T follicular helper cell (primary cell): Measurements from ENCODE around the gene TENT5C.

ENCODE experiments used
- DNase-seq: peaks from one replicate; pipeline ENCODE4 v3.0.0-alpha.2; 2020; ENCODE audit warnings: low read depth

TENT5C gene

DNA sequence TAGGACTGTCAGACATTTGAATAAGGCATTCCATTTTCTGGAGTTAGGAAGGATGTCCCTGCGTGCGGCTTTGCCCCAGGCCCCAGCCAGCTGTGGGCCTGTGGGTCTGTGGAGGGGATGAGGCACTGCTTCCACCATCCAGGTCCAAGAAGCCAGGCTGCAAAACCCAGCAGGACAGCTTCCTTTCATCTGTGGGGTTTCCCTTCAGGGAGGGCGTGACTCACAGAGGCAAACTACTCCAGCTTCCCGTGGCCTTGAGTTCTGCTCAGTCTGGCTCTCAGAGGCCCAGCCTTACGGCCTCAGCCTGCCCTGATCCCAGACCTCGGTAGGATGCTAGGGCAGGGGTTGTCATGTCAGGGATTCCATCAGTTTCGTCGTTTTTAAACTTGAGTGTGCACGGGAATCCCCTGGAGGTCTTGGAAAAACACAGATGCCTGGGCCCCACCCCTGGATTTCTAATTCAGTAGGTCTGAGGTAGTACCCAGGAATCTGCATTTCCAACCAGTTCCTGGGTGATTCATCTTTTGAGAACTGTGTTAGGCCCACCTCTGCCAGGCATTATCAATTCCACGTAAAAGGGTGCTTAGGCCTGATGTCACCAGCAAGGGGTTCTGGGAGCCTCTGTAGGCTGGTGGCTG is 32.3 kb upstream of the TENT5C start:
- DNase-seq: no peak

DNA sequence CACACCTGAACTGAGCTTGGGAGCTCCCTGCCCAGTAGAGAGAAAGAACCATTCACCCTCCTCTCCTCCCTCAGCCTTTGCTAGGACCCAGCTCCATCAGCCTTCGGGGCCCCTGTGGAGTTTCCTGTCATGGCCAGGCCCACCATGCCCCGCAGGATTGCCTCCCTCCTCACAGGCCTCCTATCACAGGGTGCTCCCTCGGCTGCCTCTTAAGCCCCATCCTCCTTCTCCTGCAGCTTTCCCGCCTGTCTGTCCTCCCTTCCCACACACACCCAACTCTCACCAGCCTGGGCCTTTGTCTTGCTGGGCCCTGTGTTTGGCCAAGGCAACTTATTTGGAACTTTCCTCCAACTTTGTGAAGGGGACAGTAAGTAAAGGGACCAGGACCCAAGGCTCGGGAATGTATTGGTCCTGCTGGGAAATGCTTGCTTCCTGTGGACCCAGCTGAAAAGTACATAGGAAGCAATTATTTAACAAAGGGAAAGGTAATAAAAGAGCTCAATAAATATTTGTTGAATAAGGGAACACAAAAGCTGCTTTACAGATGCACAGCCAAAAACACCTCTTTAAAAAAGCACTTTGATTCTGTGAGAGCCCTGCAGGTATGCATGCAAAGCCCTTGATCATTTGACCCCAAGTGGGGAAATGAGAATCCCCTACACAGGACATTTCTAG is 31.6 kb upstream of the TENT5C start:
- no peak for DNase-seq

- DNase-seq: no peak
Measured at GRCh38 chr1:117575586-117576225, 30.1 kb upstream of the TENT5C start.

GRCh38 chr1:117576236-117576635 is 29.6 kb upstream of the TENT5C start:
- DNase-seq: no peak

- DNase-seq: no peak
Measured at GRCh38 chr1:117577191-117577885, 28.5 kb upstream of the TENT5C start.

GRCh38 chr1:117578466-117578865 is 27.4 kb upstream of the TENT5C start:
- no peak for DNase-seq

DNA sequence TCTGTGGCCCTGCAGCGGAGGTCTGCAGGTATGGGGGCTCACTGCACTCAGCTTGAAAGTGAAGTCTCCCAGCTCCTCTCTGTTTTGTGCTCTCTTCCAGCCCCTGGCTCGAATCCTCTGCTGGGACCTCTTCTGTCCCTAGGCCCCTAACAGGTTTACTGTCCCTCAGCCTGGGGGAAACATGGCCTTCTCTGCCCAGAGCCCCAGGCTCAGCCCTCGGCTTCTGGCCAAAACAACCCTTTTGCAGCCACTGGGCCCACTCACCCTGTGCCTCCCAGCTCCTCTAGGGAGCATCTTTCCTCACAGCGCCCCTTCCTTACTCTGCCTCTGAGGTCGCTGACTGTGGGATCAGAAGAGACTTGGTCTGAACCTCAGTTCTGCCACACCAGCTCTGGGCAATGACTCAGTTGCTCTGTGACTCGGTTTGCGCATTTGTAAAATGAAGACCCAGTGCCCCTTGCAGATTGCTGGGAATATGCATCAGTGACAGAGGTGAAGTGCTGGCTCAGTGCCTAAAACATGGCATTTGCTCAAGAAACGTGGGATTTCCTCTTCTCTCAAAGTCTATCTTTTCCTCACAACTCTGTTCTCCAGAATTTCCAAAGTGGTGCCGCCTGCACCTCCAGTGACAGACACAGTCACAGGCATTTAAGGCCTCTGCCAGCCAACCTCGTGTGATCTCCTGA is 26.5 kb upstream of the TENT5C start:
- DNase-seq: no peak

DNA sequence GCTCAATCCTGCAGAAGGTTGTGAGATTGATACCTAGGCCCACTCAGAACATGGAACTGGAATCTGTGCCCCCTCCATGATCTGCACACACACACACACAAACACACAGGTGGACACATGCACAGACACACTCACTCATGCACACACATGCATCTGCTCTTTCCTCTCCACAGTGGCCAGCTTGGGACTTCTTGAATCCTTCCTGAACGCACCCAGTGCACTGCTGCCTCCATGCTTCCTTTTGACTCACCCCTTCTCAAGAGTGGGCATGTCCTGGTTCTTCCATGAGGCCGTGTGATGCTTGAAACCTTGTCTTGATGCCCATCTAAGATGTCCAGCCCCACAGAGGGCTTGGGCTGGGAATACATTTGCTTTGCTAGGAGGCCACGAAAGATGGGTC is 25.4 kb upstream of the TENT5C start:
- DNase-seq: no peak

DNA sequence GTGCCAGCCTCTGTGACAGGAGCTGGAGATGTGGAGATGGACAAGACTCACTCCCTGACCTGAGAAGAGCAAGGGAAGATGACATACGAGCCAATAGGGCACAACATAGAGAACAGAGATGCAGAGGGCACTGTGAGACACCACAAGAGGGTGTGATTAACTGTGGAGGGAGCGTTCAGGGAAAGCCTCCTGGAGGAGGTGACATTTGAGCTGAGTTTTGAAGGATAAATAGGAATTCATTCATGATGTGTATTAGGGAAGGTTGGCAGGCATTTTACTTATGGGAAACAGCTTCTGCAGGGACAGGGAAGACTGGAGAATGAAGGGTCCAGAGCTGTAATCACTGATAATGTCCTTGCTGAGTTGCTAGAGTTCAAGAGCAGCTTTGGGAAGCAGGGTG is 25.0 kb upstream of the TENT5C start:
- DNase-seq: no peak

DNA sequence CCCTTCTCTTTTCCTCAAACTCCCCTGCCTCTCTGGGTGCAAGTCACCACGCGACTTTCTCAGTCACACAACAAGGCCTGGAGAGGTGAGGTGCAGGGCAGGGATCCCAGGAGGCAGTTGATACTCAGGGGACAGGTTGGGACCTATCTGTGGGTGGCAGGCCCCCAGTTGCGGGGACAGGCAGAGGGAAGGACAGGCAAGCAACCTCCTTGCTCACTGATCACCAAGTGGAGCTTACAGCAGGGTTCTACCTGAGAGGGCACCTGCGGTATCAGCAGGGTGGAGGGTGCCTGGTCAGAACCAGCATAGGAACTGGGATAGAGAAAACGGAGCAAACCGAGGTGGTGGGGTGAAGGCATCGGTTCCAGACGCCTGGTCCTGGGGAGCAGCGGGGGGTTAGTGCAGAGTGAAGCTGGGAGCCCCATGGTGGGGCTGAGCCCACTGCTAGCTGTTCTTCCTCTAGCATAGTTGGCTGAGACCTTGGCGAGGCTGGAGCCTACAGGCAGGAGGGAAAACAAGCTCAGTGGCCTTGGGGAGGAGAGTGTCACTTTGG is 24.4 kb upstream of the TENT5C start:
- no peak for DNase-seq

DNA sequence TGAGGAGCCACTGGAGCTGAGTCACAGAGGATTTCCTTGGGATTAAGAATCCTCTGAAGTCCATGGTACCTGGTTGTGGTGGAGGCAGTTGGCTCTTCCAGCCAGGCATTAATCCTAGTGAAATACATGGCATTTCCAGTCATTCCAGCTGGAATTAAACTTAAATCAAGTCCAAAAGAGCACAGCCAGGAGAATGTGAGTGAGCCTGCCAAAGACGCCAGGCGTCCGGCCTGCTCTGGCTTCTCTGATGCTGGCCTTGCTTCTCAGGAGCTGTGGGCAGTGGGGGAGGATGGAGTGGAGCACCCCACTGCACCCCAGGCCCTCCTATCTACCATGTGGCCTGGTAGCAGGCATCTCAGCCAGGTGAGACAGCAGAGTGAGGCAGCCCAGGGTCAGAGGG is 23.4 kb upstream of the TENT5C start:
- no peak for DNase-seq

GRCh38 chr1:117583247-117583646 is 22.6 kb upstream of the TENT5C start:
- no peak for DNase-seq

GRCh38 chr1:117584181-117584580 is 21.7 kb upstream of the TENT5C start:
- DNase-seq: no peak

DNA sequence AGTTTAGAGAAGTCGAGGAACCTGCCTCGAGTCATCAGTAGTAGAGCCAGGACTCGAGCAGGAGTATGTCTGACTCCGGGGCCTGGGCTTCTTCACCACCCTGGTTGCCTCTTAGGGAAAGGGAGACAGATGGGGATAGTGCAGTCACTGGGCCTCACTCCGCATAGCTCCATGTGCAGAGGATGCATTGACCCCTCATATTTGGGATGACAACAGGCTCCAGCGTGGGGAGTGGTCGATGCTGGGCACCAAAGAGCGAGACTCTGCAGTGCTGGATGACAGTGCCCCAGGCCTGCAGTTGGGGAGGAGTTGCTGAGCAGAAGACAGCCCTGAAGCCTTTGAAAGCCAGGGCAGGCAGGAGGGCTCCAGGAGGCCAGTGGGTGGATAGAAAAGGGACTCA is 20.8 kb upstream of the TENT5C start:
- DNase-seq: no peak

- no peak for DNase-seq
Measured at GRCh38 chr1:117586337-117586736, 19.5 kb upstream of the TENT5C start.

DNA sequence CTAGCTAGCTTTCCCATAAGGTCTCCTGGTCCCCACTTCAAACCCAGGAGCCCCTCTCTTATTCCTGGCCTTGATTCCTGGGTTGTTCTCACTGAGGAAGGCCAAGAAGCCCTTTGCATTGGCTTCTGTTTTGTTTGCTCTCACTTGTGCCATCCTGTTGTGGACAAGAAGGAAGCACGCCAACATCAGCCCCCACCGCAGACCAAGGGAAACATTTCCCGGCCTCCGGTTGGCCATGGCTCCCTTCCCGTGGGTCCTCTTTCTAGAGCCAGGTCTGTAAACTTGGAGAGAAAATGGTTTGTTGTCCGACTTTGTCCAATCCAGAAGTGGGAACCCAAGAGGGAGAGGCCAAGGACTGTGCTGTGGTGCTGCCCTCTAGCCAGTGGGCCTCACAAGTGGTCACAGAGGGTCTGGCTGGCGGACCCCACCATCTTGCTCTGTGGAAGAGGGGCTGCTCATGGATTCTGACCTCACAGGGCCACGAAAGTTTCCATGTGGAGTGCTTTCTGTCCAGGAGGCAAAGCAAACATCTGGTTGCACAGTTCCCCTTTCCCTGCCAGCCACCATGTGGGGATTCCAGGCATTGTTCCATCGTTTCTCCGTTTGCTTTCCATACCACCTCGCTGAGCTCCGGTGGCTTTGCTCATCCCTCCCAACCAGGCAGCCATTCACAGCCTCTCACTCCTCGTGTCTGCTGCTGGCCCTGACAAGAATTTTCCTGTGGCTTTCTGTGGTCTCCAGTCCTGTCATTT is 18.9 kb upstream of the TENT5C start:
- DNase-seq: no peak

- no peak for DNase-seq
Measured at GRCh38 chr1:117587499-117588356, 18.1 kb upstream of the TENT5C start.

- no peak for DNase-seq
Measured at GRCh38 chr1:117589544-117589943, 16.3 kb upstream of the TENT5C start.

DNA sequence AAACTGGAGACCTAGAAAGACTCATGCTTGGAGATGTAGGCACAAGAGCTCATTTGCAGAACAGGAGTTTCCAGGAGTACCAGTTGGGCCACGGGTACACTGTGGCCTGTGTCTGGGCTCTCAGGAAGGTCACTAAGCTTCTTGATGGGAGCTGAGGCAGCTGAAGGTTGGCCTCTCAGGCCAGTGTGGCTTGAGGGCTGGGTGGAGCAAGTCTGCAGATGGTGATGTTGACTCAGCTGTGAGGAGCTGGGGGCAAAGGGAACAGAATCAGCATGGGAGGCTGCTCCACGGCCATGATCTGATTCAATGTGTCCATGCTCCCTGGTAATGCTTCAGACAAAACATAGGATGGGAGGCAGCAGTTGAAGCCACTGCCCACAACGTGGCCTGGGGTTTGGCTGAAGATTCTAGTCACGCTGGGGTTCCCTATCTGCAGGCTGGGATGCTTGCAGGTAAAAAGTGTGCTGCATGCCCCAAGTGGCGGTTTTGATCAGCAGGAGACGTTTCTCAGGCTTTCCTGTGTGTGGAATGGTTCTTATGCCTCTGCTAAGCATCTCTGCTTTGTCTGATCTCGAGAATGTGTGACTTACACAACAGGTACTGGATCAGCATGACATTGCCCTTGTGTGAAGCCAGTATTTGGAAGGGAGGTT is 15.4 kb upstream of the TENT5C start:
- DNase-seq: no peak

DNA sequence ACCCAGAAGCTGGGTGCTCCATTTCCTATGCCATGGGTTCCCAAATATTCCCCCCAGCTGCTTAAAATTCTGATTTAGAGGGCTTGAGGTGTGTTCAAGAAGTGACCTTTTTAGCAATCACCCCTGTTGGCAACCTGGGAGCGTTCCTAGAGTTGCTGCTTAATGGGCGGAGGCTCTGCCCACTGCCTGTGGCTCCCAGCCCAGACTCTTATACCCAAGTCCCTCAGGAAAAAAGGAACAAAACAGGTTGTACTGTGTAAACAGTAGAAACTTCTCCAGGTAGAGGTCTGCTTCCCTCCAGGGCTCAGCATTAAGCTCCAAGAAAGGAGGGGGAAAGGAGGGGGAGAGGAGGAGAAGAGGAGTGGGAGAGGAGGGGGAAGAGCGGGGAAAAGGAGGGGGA is 14.6 kb upstream of the TENT5C start:
- DNase-seq: no peak
